Inflammatory macrophage treated with lipopolysaccharide for 1 hour (primary cell): ENCODE measurements around the gene KIF20B.
A peak's percentile ranks its signal among the peaks of the same experiment; 100 is the strongest.
"Not testable (repeated sequence)": the region's sequence is repeated elsewhere in the genome, so short reads cannot be mapped to it uniquely, and the experiment has no call there.

Source experiments
- DNase-seq, 2 donors: peaks; one replicate each; pipeline ENCODE4 v3.0.0-alpha.2; 2020 to 2022

Gene KIF20B

GRCh38 chr10:89685936-89686335, 15.5 kb upstream of the KIF20B start:
- DNase-seq, result no peak

GRCh38 chr10:89690027-89690426, 11.4 kb upstream of the KIF20B start:
- no peak for DNase-seq

GRCh38 chr10:89692416-89692815, 9.0 kb upstream of the KIF20B start:
- no peak for DNase-seq

DNA sequence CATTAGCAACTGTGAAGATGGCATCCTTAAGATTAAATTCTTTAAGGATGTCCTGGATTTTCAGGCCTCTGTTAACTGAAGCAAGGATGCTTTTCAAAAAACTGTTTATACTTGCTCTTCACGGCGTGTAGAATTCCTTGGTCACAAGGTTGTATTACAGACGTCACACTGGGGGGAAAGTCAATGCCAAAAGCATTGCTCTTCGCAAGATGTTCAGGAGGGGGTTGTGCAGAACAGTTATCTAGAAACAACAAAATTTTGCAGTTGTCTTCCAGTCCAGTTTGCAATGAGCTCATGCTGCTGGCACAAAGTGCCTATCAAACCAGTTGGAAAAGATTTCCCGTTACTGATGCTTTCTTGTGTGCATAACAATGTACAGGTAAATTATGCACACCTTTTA, 8.2 kb upstream of the KIF20B start:
- no peak for DNase-seq

DNA sequence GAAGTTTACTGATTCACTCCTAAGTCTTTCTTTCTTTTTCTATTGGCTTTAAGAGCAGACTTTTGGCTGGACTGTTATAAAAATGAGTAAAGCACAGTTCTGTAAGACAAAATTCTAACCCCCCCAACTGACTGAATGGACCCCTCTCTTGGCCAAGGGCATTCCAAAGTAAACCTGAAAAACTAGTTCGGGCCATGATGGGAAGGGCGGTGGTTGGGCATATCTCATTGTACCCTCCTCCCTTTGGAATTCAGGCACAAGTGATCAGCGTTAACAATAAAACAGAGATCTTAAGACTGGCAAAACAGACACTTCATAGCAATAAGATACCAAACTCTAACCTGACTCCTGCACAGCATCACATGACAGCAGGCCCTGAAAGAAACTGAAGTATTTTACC, 6.1 kb upstream of the KIF20B start:
- no peak for DNase-seq

GRCh38 chr10:89697946-89698345, 3.4 kb upstream of the KIF20B start:
- DNase-seq, result no peak

DNA sequence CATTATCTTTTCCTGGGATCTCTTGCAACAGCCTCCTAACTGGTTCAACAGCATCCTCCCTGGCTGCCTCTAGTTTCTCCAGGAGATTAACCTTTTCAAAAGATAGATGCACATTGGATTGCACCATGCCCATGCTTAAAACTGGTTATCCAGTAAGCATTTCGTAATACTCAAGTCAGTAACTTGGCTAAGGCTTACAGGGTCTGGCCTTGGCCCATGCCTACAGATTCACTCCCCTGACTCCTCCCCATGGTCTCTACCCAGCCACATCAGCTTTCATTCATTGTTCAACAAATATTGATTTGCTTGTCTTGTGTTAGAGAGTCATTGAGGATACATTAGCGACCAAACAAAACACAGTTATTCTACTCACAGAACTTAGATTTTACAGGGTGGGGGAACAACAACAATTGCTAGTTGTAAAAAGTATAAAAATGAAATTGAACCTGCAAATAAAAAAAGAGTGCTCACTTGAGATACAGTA, 1.8 kb upstream of the KIF20B start:
- DNase-seq, result no peak

DNA sequence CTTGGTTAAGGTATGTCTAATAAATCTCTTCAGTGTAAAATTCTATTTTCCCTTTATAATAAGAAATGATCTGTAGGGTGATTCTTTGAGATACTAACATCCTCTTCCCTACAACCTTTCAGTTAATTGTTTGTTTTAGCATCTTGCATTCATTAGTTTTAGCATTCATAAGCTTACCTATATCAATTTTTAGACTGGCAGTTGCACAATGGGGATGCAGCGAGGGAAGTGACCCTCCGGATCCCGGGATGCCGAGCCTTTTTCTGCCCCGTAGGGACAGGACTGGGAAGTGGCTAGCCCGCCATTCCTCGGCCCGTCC, 508 bp upstream of the KIF20B start:
- DNase-seq, result no peak

DNA sequence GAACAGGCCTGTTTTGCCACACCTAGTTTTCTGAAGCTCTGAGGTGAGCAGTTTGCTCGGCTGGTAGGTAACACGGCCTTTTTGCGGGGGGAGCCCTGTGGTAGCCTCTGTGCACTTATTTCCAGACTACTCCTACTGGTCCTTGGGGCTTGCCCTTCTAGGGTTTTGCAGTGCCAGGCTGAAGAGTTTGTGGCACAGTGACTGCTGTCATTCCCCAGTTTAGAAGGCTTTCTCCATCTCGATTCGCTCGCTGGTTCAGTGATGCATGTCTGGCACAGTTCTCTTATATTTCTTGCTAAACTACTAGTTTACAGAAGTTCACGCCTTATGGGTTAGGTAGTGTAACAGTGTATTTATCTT, 711 bp downstream of the KIF20B start:
- no peak for DNase-seq

DNA sequence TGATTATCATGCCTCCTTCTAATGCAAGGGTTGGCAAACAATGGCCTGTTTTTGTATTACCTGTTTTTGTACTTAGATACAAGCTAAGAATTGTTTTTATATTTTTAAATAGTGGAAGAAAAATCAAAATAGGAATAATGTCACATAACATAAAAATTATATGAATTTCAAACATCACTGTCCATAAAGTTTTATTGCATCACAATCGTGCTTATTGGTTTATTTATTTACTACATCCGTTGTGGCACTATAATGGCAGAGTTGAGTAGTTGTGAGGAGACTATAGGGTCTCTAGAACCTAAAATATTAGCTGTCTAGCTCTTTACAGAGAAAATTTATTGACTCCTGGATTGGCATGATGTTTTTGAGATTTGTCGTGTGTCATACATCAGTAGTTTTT, 4.1 kb downstream of the KIF20B start:
- DNase-seq, result no peak

DNA sequence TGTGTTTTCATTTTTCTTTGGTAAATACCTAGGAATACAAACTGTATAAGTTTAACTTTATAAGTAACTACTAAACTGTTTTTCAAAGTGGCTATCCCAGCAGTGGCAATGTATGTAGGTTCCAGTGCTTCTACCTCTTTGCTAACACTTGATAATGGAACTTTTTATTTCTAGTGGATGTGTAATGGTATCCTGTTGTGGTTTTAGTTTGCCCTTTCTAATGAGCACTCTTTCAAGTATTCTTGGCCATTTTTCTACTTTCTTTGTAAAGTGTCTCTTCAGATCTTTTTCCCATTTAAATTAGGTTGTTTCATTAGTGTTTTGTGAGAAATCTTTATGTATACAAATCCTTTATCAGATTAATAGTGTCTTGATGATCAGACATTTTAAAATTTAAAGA, 4.6 kb downstream of the KIF20B start:
- no peak for DNase-seq

- DNase-seq, result no peak
Observed at GRCh38 chr10:89707372-89707771, 6.0 kb downstream of the KIF20B start.

DNA sequence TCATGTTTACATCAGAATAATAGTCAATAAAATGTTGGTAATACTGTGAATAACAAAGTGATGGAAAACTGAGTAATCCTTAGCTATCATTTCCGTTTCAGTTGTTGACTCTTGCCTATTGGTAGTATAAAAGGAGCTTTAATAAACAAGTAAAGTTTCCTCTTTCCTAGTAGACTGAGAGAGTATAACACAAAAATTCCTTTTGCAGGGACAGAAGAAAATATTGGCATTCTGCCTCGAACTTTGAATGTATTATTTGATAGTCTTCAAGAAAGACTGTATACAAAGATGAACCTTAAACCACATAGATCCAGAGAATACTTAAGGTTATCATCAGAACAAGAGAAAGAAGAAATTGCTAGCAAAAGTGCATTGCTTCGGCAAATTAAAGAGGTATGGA, 9.4 kb downstream of the KIF20B start:
- DNase-seq, result no peak

DNA sequence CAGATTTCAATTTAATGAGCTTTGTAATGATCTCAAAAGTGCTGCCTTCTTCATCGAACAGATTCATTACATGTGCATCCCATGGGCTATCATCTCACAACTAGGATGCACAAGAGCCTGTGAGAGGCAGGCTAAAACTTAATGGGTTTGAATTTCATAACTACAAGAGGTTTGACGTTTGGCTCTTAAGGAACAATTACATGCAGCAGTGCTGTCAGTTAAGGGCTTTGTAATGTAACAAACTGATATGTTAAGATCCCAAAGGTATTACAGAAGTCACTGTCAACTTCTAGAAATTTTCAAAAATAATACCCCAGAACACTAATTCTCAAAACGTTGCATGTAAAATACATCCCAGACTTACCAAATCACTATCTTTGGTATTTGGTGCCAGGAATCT, 33.2 kb downstream of the KIF20B start:
- DNase-seq, result no peak

DNA sequence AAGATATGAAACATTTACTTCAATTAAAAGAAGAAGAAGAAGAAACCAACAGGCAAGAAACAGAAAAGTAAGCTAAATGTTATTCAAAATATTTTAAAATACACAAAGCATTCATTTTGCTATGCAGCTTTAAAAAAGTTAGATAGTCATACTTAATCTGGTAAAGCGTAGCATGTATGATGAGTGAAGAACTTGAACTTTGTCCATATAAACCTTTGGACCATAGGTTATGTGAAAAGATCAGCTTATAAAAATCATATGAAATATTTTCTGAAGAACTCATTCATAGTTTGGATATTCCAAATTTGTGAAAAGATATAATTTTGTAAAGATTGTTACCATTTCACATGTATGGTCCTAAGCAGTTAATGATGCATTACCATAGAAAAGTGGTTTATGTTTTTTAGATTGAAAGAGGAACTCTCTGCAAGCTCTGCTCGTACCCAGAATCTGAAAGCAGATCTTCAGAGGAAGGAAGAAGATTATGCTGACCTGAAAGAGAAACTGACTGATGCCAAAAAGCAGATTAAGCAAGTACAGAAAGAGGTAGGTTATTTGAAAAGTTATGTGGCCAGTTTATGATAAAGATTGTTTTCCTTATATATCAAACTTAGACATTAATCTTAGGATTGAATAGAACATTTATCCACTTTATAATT, 37.3 kb downstream of the KIF20B start:
- DNase-seq, result peak; percentile 35 to 39

DNA sequence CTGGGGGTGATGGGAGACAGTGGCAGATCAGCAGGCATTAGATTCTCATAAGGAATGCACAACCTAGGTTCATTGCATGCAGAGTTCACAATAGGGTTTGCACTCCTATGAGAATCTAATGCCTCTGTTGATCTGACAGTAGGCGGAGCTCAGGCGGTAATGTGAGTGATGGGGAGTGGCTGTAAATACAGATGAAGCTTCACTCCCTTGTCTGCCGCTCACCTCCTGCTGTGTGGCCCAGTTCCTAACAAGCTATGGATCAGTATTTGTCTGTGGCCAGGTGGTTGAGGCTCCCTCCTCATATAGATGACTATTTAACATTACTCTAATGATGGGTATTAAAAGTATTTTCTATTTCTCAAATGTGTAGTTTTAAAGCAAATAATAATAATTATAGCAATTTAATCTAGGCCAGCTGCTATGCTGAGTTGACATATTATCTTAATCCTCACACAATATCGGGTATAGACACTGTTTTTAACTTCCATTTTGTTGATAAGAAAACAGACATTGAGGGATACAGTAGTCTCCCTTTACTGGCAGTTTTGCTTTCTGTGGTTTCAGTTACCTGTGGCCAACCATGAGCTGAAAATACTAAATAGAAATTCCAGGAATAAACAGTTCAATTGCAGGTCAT, 39.9 kb downstream of the KIF20B start:
- no peak for DNase-seq

DNA sequence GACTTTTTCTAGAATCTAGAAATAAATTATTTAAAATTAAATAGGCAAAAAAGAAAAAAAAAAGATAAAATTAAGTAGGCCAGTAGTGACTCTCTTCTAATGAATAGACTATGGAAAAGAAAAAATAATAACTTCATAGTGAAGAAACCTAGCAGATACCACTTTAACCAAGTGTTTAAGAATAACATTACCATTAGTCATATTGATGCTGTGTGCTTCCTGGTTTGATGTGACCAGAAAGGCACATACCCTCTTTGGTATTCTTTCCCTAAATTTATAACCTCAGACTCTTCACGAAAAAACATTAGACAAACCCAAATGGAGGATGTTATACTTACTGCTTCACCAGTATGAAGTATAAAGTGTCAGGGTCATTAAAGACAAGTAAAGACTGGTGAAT, 42.6 kb downstream of the KIF20B start:
- DNase-seq, result no peak

DNA sequence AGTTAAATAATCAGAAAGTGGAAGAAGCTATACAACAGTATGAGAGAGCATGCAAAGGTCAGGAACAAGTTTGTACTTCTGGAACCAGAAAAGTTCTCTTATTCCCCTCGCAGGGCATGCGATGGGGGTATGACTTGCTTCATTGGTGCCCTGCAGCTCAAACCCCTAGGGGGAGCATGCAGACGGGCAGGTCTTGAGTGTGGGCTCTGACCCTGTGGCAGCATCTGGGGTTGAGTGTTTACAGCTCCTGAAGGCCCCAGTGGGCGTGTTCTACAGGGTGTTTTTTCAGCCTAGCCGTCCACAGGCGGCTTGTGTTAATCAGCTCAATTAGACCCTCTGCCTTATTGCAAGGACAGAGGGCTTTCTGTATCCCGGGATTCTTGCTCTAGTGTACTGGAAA, 44.5 kb downstream of the KIF20B start:
- no peak for DNase-seq

DNA sequence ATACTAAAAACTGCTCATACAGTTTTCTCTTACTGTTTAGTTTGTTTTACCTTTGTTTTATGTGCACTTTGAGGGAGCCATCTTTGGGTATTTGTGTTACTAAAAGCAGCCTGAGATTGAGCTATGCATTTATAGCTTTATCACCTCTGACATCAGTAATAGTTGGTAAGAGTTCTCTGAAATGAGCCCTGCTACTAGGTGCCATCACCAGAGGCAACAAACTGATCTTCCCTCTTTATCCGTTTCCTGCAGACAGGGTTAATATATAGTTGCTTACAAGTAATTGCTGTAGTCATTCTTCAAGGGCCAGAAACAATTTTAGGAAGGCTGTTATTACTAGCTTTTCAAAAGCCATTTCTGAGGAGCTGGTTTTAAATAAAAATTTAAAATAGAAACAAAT, 49.1 kb downstream of the KIF20B start:
- no peak for DNase-seq

GRCh38 chr10:89755374-89755773, 54.0 kb downstream of the KIF20B start:
- DNase-seq, result no peak

DNA sequence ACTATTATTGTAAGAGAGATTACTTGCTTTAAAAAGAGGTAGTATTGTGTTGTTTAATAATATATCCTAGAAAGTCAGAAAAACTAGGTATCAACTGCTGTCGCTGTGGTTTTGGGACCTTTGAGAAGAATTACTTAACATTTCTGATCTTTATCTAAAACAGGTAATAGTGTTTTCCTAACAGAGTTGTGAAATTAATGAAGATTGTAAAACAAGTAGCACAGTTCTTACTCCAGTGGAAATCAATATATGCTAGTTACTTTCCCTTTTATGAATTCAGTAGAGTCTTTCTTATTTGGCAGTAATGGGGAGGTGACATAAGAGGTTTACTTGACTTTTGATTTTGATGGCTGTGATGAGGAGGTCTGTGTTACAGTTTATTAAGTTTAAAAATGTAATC, 58.1 kb downstream of the KIF20B start:
- no peak for DNase-seq

DNA sequence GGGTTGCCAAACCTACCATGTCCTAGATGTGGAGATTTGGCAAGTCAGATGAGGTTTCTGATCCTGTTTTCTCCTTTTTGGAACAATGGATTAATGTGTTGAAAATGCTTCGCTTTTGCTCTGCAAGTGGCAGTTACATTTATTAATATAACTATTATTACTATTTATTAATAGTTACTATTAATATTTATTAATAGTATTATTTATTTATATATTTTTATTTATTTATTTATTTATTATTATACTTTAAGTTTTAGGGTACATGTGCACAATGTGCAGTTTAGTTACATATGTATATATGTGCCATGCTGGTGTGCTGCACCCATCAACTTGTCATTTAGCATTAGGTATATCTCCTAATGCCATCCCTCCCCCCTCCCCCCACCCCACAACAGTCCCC, 62.3 kb downstream of the KIF20B start:
- not testable (repeated sequence) for DNase-seq

- no peak for DNase-seq
Observed at GRCh38 chr10:89771684-89772083, 70.3 kb downstream of the KIF20B start.

- no peak for DNase-seq
Observed at GRCh38 chr10:89773081-89773480, 71.7 kb downstream of the KIF20B start.

DNA sequence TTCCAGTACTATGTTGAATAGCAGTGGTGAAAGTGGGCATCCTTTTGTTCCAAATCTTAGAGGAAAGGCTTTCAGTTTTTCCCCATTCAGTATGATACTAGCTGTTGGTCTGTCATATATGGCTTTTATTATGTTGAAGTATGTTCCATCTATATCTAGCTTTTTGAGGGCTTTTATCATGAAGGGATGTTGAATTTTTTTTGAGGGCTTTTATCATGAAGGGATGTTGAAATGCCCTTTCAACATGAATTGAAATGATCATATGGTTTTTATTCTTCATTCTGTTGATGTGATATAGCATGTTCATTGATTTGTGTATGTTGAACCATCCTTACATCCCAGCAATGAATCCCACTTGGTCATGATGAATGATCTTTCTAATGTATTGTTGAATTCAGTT, 75.3 kb downstream of the KIF20B start:
- no peak for DNase-seq
